VCaP (cell line): ENCODE measurements around the gene DNER.

Source experiments
- H3K27ac ChIP-seq: fragments of 450-650 bp; 2 replicates; pipeline ENCODE4 v1.5.1; 2017
- CTCF ChIP-seq: fragments of 450-650 bp; conservative IDR thresholded peaks from 2 replicates; pipeline ENCODE4 v1.5.1; 2017; ENCODE audit warnings: mild to moderate bottlenecking, moderate library complexity

DNER gene

GRCh38 chr2:229691631-229692030 is 22.7 kb downstream of the DNER start:
- no peak for TF ChIP-seq CTCF
- H3K27ac ChIP-seq = no peak overlapping the region

GRCh38 chr2:229689307-229689839 is 25.0 kb downstream of the DNER start:
- H3K27ac ChIP-seq = no peak overlapping the region
- TF ChIP-seq CTCF = no peak

- TF ChIP-seq CTCF = no peak
- no peak overlapping the region for H3K27ac ChIP-seq
Observed at GRCh38 chr2:229688141-229688540, 26.2 kb downstream of the DNER start.

- no peak overlapping the region for H3K27ac ChIP-seq
- no peak for TF ChIP-seq CTCF
Observed at GRCh38 chr2:229686122-229686919, 28.0 kb downstream of the DNER start.

- no peak overlapping the region for H3K27ac ChIP-seq
- TF ChIP-seq CTCF = no peak
Observed at GRCh38 chr2:229684942-229685562, 29.3 kb downstream of the DNER start.

- H3K27ac ChIP-seq = no peak overlapping the region
- no peak for TF ChIP-seq CTCF
Observed at GRCh38 chr2:229679393-229680125, 34.8 kb downstream of the DNER start.

GRCh38 chr2:229675569-229675968 is 38.8 kb downstream of the DNER start:
- no peak overlapping the region for H3K27ac ChIP-seq
- no peak for TF ChIP-seq CTCF
